Endometrial microvascular endothelial cells (primary cell): ENCODE data around the gene SNW1. TPM values are rescaled to one million over a fixed set of nuclear protein-coding genes. Genes with fewer than 3 reads are reported as not detected.
"Not testable (repeated sequence)": the region's sequence is repeated elsewhere in the genome, so short reads cannot be mapped to it uniquely, and the experiment has no call there.

ENCODE experiments used
- in situ Hi-C: cut with HindIII; loops from 2 replicates; pipeline ENCODE4 v1.10.0; 2017; ENCODE audit warnings: low sequenced_read_pairs, low pct_unique_long_range_greater_than_20kb; ENCODE audit errors: inconsistent ontology term
- total RNA-seq: library from RNA; depleted of rRNA; stranded (reverse); fragments of >200 nt; gene quantifications from one replicate; pipeline ENCODE4 v1.2.3, GENCODE V29; 2015; ENCODE audit errors: inconsistent ontology term

SNW1 gene
- total RNA-seq = 74.5 TPM

DNA sequence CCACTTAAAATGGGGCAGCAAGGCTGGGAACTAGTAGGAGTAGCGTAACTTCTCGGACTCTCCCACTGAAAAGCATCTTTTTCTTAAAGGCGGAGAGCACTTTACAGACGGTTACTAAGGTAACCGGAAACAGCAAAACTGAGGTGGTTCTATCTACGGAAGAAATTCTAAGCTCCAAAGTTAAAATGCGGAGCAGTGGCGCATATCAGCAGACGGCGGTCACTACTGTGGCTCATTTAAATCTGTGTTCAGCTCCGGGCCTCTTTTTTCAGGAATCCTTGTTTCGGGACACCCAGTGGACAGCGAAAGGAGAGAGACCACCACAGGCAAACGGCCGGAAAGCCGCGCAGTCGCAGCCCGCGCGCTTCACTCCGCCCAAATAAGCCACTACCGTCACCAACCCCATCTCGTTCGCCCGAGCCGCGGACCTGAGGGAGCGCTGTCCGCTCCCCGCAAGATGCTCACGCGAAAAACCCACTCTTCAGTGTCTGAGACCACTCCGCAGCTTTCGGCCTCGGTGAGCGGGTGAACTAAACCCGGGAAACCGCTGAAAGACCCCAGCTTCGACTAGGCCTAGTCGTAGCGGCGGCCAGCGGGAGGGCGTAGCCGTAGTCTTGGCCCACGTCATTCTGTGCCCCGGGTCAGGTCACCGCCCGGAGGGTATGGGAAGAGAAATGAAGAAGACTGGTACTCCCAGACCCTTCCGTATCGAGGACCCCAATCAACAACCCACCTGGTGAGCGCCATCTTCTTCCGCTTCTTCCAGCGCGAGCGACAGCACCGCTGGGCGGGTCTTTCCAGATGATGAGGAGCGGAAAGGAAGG is at the start of gene SNW1:
Gene SNW1 (minus strand): TSS at position 776 of the 824 bp plus-strand sequence. CDS start 29 bp downstream, at position 747.
- in situ Hi-C loops = no loop called here

DNA sequence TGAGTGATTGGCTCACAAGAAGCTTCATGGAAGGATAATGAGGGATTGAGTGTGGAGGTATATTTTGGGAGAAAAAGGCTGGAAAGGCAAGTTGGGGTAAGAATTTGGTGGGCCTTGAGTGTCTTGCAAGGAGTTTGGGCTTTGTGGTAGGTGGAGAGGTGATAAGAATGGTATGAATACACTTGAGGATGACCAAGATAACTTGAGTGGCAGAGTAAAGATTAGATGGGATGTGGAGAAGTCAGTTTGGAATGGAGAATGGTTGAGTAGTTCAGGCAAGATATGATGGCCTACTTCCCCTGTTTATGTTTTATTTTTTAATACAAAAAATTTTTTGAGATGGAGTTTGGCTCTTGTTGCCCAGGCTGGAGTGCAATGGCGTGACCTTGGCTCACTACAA is 48.1 kb upstream of the SNW1 start:
- in situ Hi-C loops = no loop called here

DNA sequence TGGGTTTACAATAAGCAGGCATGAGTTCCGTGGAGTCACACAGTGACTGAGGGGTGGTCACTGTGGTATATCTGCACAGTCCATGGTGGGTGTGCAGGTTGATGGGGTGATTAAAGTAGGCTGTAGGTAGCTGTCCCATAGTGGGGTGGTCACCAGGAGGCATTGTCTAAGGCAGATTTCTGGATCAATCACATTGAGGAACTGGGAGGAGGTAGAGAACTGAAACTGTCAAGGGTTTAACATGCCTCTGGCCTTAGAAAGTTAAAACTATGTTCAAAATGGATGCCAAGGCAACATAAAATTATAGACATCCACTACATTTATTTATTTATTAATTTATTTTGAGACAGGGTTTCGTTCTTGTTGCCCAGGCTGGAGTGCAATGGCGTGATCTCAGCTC is 47.3 kb upstream of the SNW1 start:
- in situ Hi-C loops = no loop called here

GRCh38 chr14:77805706-77806105 is 44.8 kb upstream of the SNW1 start:
- in situ Hi-C loops = no loop called here

GRCh38 chr14:77804592-77804991 is 43.6 kb upstream of the SNW1 start:
- in situ Hi-C loops = no loop called here

GRCh38 chr14:77800814-77801213 is 39.9 kb upstream of the SNW1 start:
- in situ Hi-C loops = no loop called here

GRCh38 chr14:77799863-77800730 is 39.1 kb upstream of the SNW1 start, which contains the start of gene ADCK1:
Gene ADCK1 (plus strand): TSS chr14:77800109. CDS start chr14:77818979, 18,870 bp downstream.
- in situ Hi-C loops = no loop called here

GRCh38 chr14:77799456-77799855 is 38.5 kb upstream of the SNW1 start:
- in situ Hi-C loops = not testable (repeated sequence)

- in situ Hi-C loops = no loop called here
Observed at GRCh38 chr14:77794357-77794756, 33.4 kb upstream of the SNW1 start.

DNA sequence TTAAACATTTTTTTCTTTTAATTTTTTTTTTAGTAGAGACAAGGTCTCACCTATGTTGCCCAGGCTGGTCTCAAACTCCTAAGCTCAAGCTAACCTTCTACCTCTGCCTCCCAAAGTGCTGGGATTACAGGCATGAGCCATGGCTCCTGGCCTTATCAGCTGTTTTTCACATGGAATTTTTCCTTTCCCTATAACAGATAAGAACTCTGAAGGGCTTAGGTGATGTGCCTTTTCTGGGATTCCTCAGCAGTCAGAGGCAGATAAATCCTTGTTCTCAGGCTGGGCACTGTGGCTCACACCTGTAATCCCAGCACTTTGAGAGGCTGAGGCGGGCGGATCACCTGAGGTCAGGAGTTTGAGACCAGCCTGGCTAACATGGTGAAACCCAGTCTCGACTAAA is 32.3 kb upstream of the SNW1 start:
- in situ Hi-C loops = not testable (repeated sequence)

- in situ Hi-C loops = no loop called here
Observed at GRCh38 chr14:77791225-77791600, 30.3 kb upstream of the SNW1 start.

GRCh38 chr14:77790566-77791224 is 29.7 kb upstream of the SNW1 start:
- in situ Hi-C loops = no loop called here

GRCh38 chr14:77786148-77786547 is 25.2 kb upstream of the SNW1 start:
- in situ Hi-C loops = no loop called here

DNA sequence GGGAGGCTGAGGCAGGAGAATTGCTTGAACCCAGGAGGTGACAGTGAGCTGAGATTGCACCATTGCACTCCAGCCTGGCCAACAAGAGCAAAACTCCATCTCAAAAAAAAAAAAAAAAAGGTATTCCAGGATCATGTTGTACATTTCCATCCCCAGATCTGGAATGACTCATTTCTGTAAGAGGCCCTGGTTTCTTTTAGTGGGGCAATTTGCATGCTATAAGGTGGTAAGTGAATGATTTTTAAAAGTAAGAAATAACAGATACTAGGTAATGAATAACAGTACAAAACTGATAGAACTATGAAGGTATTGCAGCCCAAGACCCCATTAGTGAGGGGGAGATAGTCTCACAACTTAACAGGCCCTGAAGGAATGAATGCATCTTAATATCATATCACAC is 21.2 kb upstream of the SNW1 start:
- in situ Hi-C loops = no loop called here

DNA sequence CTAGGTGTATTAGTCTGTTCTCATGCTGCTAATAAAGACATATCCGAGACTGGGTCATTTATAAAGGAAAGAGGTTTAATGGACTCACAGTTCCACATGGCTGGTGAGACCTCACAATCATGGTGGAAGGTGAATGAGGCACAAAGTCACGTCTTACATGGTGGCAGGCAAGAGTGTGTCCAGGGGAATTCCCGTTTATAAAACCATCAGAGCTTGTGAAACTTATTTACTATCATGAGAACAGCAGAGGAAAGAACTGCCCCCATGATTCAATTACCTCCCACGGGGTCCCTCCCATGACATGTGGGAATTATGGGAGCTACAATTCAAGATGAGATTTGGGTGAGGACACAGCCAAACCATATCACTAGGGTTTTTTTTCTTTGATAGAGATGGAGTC is 13.0 kb upstream of the SNW1 start:
- in situ Hi-C loops = not testable (repeated sequence)

DNA sequence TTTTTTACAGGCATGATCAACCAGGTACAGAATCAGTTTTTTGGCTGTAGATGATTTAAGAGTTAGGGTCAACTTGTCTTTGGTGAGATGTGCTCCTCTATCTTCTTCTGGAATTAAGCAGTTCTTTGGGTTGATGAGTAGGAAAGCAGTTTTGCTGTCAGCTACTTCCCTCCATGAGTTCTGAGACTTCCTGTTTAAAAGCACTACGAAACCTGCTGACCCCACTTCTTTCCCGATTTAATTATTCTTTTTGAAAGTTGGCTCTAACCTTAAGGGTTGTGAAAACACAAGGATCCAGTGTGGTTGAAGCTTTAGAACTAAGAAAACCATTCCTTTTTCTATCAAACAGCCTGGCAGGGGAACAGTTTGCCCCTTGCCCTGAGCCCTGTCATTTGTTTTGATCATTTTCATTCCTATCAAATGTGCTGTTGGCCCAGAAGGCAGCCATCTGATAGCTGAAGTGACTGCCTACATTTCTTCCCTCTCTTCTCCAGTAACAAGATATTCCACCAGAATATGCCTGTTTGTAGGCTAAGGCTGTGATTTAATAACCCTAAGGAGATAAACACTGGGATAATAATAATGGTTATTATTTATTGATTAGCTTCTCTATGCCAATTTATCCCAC is 7.6 kb upstream of the SNW1 start:
- in situ Hi-C loops = not testable (repeated sequence)

DNA sequence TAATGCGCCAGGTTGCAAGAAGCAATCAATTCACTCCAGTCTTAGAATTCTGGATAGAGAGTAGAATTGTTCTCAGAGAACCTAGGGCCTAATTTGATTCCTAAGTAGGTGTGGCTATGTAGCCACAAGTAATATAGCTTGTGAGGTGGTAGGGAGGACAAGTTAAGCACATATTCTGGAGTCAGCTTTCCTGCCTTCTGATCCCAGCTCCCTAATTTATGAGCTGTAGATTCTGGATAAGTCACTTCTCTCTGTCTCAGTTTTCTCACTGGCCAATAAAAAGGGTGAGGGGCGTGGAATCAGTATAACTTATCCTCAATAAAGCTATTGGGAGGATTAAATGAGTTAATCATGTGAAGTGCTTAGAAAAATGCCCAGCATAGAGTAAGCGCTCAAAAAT is 3.0 kb upstream of the SNW1 start:
- in situ Hi-C loops = no loop called here

- in situ Hi-C loops = no loop called here
Observed at GRCh38 chr14:77763316-77763715, 2.4 kb upstream of the SNW1 start.
